K562 (cell line): ENCODE measurements around the gene TMC6. TPM values are rescaled to one million over a fixed set of nuclear protein-coding genes. Genes with fewer than 3 reads are reported as not detected.

ENCODE experiments used
- ATAC-seq: fragments of 200-7000 bp; cut with Tn5 transposase; 3 replicates; pipeline ENCODE4 v1.9.1; 2020; ENCODE audit warnings: moderate library complexity
- BruUV-seq: library from RNA; stranded (reverse); fragments of 400-500 nt; replicated peaks from 2 replicates; lab custom pipeline; 2021; lab: Mats Ljungman, UMichigan
- CTCF ChIA-PET: fragments of 300-600 bp; formaldehyde crosslinking; extraction: SDS; loops from one replicate; lab custom pipeline; 2021; ENCODE audit warnings: low intra/inter-chr PET ratio; lab: Yijun Ruan, JAX
- POLR2A ChIA-PET: fragments of 300-600, 350-650 bp; sonication (Branson Sonifier 250); formaldehyde crosslinking; extraction: SDS; loops from one replicate; lab custom pipeline; 2021; ENCODE audit warnings: antibody characterized with exemption, inconsistent platforms; lab: Yijun Ruan, JAX
- DNase-seq, 4 experiments: peaks; one replicate each; pipeline versions ENCODE4 v3.0.0 to v3.0.0-alpha.2; 2011 to 2018; ENCODE audit warnings: low spot score in 3 of 4, mixed read lengths in 3 of 4; ENCODE audit errors: extremely low read depth in 1 of 4
- FAIRE-seq: peaks from 2 replicates; lab custom pipeline; 2011; peaks lifted over from hg19 to GRCh38; lab: Jason Lieb, UNC
- H2AFZ ChIP-seq: 2 replicates; pipeline ENCODE4 v1.6.0; 2011; ENCODE audit warnings: low read depth, low read length, control low read depth, inconsistent platforms
- H3K27ac ChIP-seq: fragments of 200-600 bp; 3 replicates; pipeline ENCODE4 v1.8.0; 2011; ENCODE audit warnings: low read depth, mild to moderate bottlenecking, control low read depth, inconsistent platforms, low read length, moderate library complexity, mixed read lengths; ENCODE audit errors: extremely low read depth
- H3K27me3 ChIP-seq, 2 experiments: fragments of 300-600 bp in 1 of 2; 2 replicates in 1 of 2; 3 replicates in 1 of 2; pipeline versions ENCODE4 v1.6.0 to v1.8.0; 2011; ENCODE audit warnings: inconsistent platforms in 2 of 2, low read length in 2 of 2, mild to moderate bottlenecking in 1 of 2, mixed read lengths in 1 of 2, moderate library complexity in 1 of 2; ENCODE audit not compliant: control insufficient read depth in 2 of 2, insufficient read depth in 2 of 2
- H3K36me3 ChIP-seq: fragments of 300-600 bp; 3 replicates; pipeline ENCODE4 v1.8.0; 2011; ENCODE audit warnings: mild to moderate bottlenecking, low read length, inconsistent platforms; ENCODE audit not compliant: control insufficient read depth, insufficient read depth
- H3K4me1 ChIP-seq, 2 experiments: fragments of 200-600 bp in 1 of 2; replicated peaks in 1 of 2; 2 replicates in 1 of 2; 3 replicates in 1 of 2; pipeline versions ENCODE4 v1.5.1 to v1.8.0; 2011; ENCODE audit warnings: inconsistent platforms in 2 of 2, low read length in 2 of 2, mild to moderate bottlenecking in 1 of 2, mixed read lengths in 1 of 2, moderate library complexity in 1 of 2; ENCODE audit not compliant: control insufficient read depth in 2 of 2, insufficient read depth in 2 of 2
- H3K4me2 ChIP-seq: 2 replicates; pipeline ENCODE4 v1.6.1; 2011; ENCODE audit warnings: low read length, control low read depth, inconsistent platforms, mixed read lengths; ENCODE audit not compliant: insufficient read depth
- H3K4me3 ChIP-seq: fragments of 200-600 bp; sonication (generic), shearing (Covaris generic); 2 replicates; pipeline ENCODE4 v1.5.1; 2016; ENCODE audit warnings: control low read depth, inconsistent platforms
- H3K79me2 ChIP-seq: fragments of 200-600 bp; 3 replicates; pipeline ENCODE4 v1.8.0; 2011; ENCODE audit warnings: low read length, inconsistent platforms; ENCODE audit not compliant: control insufficient read depth, insufficient read depth
- H3K9ac ChIP-seq, 2 experiments: 2 replicates each; pipeline versions ENCODE4 v1.6.0 to v1.6.1; 2011; ENCODE audit warnings: low read depth in 2 of 2, low read length in 2 of 2, control low read depth in 1 of 2, inconsistent platforms in 1 of 2, mild to moderate bottlenecking in 1 of 2, mixed read lengths in 1 of 2; ENCODE audit not compliant: insufficient read depth in 1 of 2
- H3K9me1 ChIP-seq: one replicate; pipeline ENCODE4 v1.6.0; 2011; ENCODE audit warnings: inconsistent platforms, mild to moderate bottlenecking, low read length, moderate library complexity; ENCODE audit not compliant: control insufficient read depth, insufficient read depth
- H3K9me3 ChIP-seq: replicated peaks from 2 replicates; pipeline ENCODE4 v1.5.1; 2011; ENCODE audit warnings: low read depth, low read length, inconsistent platforms; ENCODE audit not compliant: control insufficient read depth, insufficient read depth
- H4K20me1 ChIP-seq: replicated peaks from 2 replicates; pipeline ENCODE4 v1.6.1; 2011; ENCODE audit warnings: low read length, inconsistent platforms, mixed read lengths; ENCODE audit not compliant: control insufficient read depth, insufficient read depth
- CBFA2T2 ChIP-seq: fragments of 450-650 bp; conservative IDR thresholded peaks from 2 replicates; pipeline ENCODE4 v1.6.1; 2017; ENCODE audit warnings: mild to moderate bottlenecking
- CTBP1 ChIP-seq: fragments of 450-650 bp; IDR thresholded peaks from 2 replicates; pipeline ENCODE4 v1.6.1; 2016; ENCODE audit warnings: borderline replicate concordance
- E2F5 ChIP-seq: sonication (generic); formaldehyde crosslinking; IDR thresholded peaks from 2 replicates; pipeline ENCODE4 v1.8.0; 2022; ENCODE audit warnings: mild to moderate bottlenecking, missing genetic modification reagents
- FOSL1 ChIP-seq: fragments of 200-800 bp; sonication (Bioruptor generic); conservative IDR thresholded peaks from 2 replicates; pipeline ENCODE4 v1.6.1; 2016; ENCODE audit warnings: missing genetic modification characterization, missing compliant biosample characterization
- HNRNPK ChIP-seq: fragments of 200-400 bp; formaldehyde crosslinking; IDR thresholded peaks from one replicate; pipeline ENCODE4 v1.6.1; 2018; ENCODE audit warnings: mild to moderate bottlenecking, low read depth, low read length; ENCODE audit not compliant: poor library complexity, severe bottlenecking
- JUN ChIP-seq, 2 experiments: sonication (generic) in 1 of 2; formaldehyde crosslinking in 1 of 2; IDR thresholded peaks; 2 replicates each; pipeline versions ENCODE4 v1.6.1 to v1.8.0; 2012 to 2022; ENCODE audit warnings: borderline replicate concordance in 2 of 2, mild to moderate bottlenecking in 2 of 2, improper control_type of control experiment in 1 of 2, low read depth in 1 of 2, low read length in 1 of 2, missing genetic modification reagents in 1 of 2
- JUND ChIP-seq, 2 experiments: IDR thresholded peaks; 2 replicates in 1 of 2; 3 replicates in 1 of 2; pipeline ENCODE4 v1.6.1; 2011; ENCODE audit warnings: borderline replicate concordance in 2 of 2, low read depth in 2 of 2, low read length in 2 of 2, improper control_type of control experiment in 1 of 2, missing biosample characterization in 1 of 2, missing genetic modification characterization in 1 of 2, missing genetic modification reagents in 1 of 2
- KDM1A ChIP-seq, 2 experiments: fragments of 450-650 bp; IDR thresholded peaks; 2 replicates each; pipeline ENCODE4 v1.6.1; 2016; ENCODE audit warnings: mild to moderate bottlenecking in 2 of 2
- RAD51 ChIP-seq: fragments of 450-650 bp; IDR thresholded peaks from 2 replicates; pipeline ENCODE4 v1.7.1; 2016; ENCODE audit warnings: low read depth, mild to moderate bottlenecking, borderline replicate concordance
- SAP30 ChIP-seq: fragments of 200-600 bp; sonication (generic); IDR thresholded peaks from 2 replicates; pipeline ENCODE4 v1.6.1; 2012; ENCODE audit warnings: borderline replicate concordance, low read depth, mild to moderate bottlenecking, moderate library complexity, low read length, control low read depth, inconsistent platforms; ENCODE audit not compliant: insufficient read depth, poor library complexity, severe bottlenecking
- SMAD1 ChIP-seq: fragments of 150-350 bp; IDR thresholded peaks from 2 replicates; pipeline ENCODE4 v1.6.1; 2014; ENCODE audit warnings: low read length, low read depth; ENCODE audit not compliant: partially characterized antibody
- SNIP1 ChIP-seq: fragments of 450-650 bp; IDR thresholded peaks from 2 replicates; pipeline ENCODE4 v1.7.1; 2017; ENCODE audit warnings: low read depth, mild to moderate bottlenecking
- TFAP4 ChIP-seq: sonication (generic); formaldehyde crosslinking; IDR thresholded peaks from 2 replicates; pipeline ENCODE4 v1.8.0; 2022; ENCODE audit warnings: missing genetic modification reagents, mild to moderate bottlenecking, moderate library complexity, borderline replicate concordance
- USF2 ChIP-seq: sonication (generic); formaldehyde crosslinking; IDR thresholded peaks from 2 replicates; pipeline ENCODE4 v1.5.0; 2020; ENCODE audit warnings: missing genetic modification reagents
- ZC3H4 ChIP-seq: sonication (generic); formaldehyde crosslinking; IDR thresholded peaks from 2 replicates; pipeline ENCODE4 v1.9.0; 2021; ENCODE audit warnings: missing genetic modification reagents, borderline replicate concordance
- ZNF75A ChIP-seq: fragments of 450-650 bp; formaldehyde crosslinking; IDR thresholded peaks from 2 replicates; pipeline ENCODE4 v1.4.0; 2020; ENCODE audit warnings: mild to moderate bottlenecking
- WGBS: fragments of 100-300 bp; shearing (Covaris generic); methylation state at CpG from one replicate; pipeline ENCODE4 v1.1.6; 2016; ENCODE audit warnings: low coverage, mixed read lengths; ENCODE audit not compliant: insufficient coverage; ENCODE audit errors: missing lambda C conversion rate; 5-methylcytosine and 5-hydroxymethylcytosine counted together
- in situ Hi-C: fragments of 300-500 bp; cut with MboI; formaldehyde crosslinking; loops from 4 replicates; pipeline ENCODE4 v1.15.0; 2018; ENCODE audit warnings: inconsistent platforms, mixed read lengths
- intact Hi-C: fragments of 100-400 bp; cut with micrococcal nuclease; formaldehyde crosslinking; loops from 2 replicates; pipeline ENCODE4 v1.14.2; 2022
- polyA plus RNA-seq, 8 experiments: library from polyadenylated mRNA; depleted of rRNA in 4 of 8; stranded (reverse) in 5 of 8; unstranded in 3 of 8; fragments of >200 nt; fragmentation: Nextera tagmentation in 2 of 8; fragmentation: Illumina TruSeq in 1 of 8; extraction: Ambion mirVana in 2 of 8; extraction: Trizol in 1 of 8; gene quantifications; 2 replicates each; pipeline versions ENCODE4 v1.2.1 to v1.2.3, GENCODE V29; 2011 to 2014; ENCODE audit warnings: inconsistent platforms in 1 of 8, missing spikeins in 1 of 8
- total RNA-seq, 7 experiments: library from RNA; depleted of rRNA in 6 of 7; stranded (reverse); fragments of >200 nt in 6 of 7; fragmentation: Illumina TruSeq in 2 of 7; extraction: Trizol in 2 of 7; gene quantifications; 2 replicates each; pipeline versions ENCODE4 v1.2.1 to v1.2.3, GENCODE V29; 2011 to 2021; ENCODE audit warnings: low replicate concordance in 1 of 7

Gene TMC6
- total and polyA plus RNA-seq, 9 of the 15 experiments (the other 6 are each of a cell fraction or from before 2014, with no cell fraction given): 4.1 to 351 (median 66.9) TPM

GRCh38 chr17:78142119-78142861, 13.7 kb upstream of the TMC6 start:
- Histone ChIP-seq H3K36me3 (no peaks in the 10 kb centered on the region), H3K9ac (peak overlapping the region in 1 of 2 experiments; percentile 88; a peak in 2 of 4 replicates), H4K20me1 (no peaks in the 10 kb centered on the region), H3K4me2 (no peak overlapping the region), H3K4me3 (no peak overlapping the region), H3K9me1 (peaks cover 2% of the 10 kb centered on the region), H3K27ac (no peak overlapping the region), H3K27me3 (no peaks in the 10 kb centered on the region), H3K4me1 (peaks cover 74 to 99% of the 10 kb centered on the region in 2 experiments), H2AFZ (no peak overlapping the region), H3K79me2 (peaks cover 24% of the 10 kb centered on the region), H3K9me3 (no peaks in the 10 kb centered on the region)
- no TSS peak for BruUV-seq
- 53% methylated on average over 15 of the region's 16 CpGs for WGBS
- ChIA-PET CTCF (no interaction called here), POLR2A (interaction anchor here (0.5 to 3.3 kb wide), 5 partner anchors 16 to 73 kb away, joined by 3 to 23 read pairs (median 3); partner anchors contain the start of genes AFMID and TK1)
- in situ Hi-C loops (no loop called here), intact Hi-C loops (loop anchor here (5.0 kb wide), 1 partner anchor 35 kb away; no protein-coding TSS in a partner anchor)
- FAIRE-seq (no peak), ATAC-seq (no peak), DNase-seq (peak in 3 of 4 experiments; percentile 30 to 49 (median 45))
- peak; percentile 43; the same call in 1 of the 2 replicates for TF ChIP-seq JUND (IDR thresholded peaks at IDR 0.05; ENCODE audit: borderline replicate concordance, low read depth, low read length)
- no peak; the same call in 2 of the 3 replicates for TF ChIP-seq JUND (tag; IDR thresholded peaks at IDR 0.05; ENCODE audit: borderline replicate concordance, low read depth, low read length)
- no peak for TF ChIP-seq E2F5 (CRISPR knock-in tag)
- 0 out of 2 replicates have a peak, but pooled peaks have one; percentile 47 for TF ChIP-seq JUN (IDR thresholded peaks at IDR 0.05; ENCODE audit: borderline replicate concordance, low read depth, low read length)
- no peak for TF ChIP-seq JUN (CRISPR knock-in tag; IDR thresholded peaks at IDR 0.05; ENCODE audit: borderline replicate concordance)
- TF ChIP-seq SAP30: no peak
- no peak for TF ChIP-seq RAD51
- TF ChIP-seq USF2 (CRISPR knock-in tag): no peak
- TF ChIP-seq FOSL1 (tag): peak; percentile 50; the same call in 1 of the 2 replicates
- TF ChIP-seq CBFA2T2: peak; percentile 19; the same call in 1 of the 2 replicates
- no peak for TF ChIP-seq SNIP1
- 0 out of 2 replicates have a peak, but pooled peaks have one; percentile 57 for TF ChIP-seq CTBP1
- no peak for TF ChIP-seq HNRNPK
- no peak for TF ChIP-seq SMAD1
- TF ChIP-seq TFAP4 (CRISPR knock-in tag): peak; percentile 61; the same call in 1 of the 2 replicates
- TF ChIP-seq KDM1A (IDR thresholded peaks at IDR 0.05): 0 out of 4 replicates have a peak, but pooled peaks of 1 of the 2 experiments have one; percentile 26
- no peak for TF ChIP-seq ZC3H4 (CRISPR knock-in tag)
- no peak for TF ChIP-seq ZNF75A (CRISPR knock-in tag)
